HepG2 (cell line): ENCODE data around the gene SPART.

Experiments used
- EHMT2 ChIP-seq: fragments of 200-600 bp; sonication (generic); IDR thresholded peaks from 2 replicates; pipeline ENCODE4 v1.7.0; 2017; ENCODE audit warnings: antibody characterized with exemption, low read depth, low read length, borderline replicate concordance
- POLR2AphosphoS5 ChIP-seq: IDR thresholded peaks from 2 replicates; pipeline ENCODE4 v1.6.1; 2012; ENCODE audit warnings: low read depth, low read length
- RFX5 ChIP-seq: IDR thresholded peaks from 2 replicates; pipeline ENCODE4 v1.6.1; 2011; ENCODE audit warnings: low read depth, low read length, improper control_type of control experiment
- ZBTB49 ChIP-seq: sonication (generic); formaldehyde crosslinking; IDR thresholded peaks from 2 replicates; pipeline ENCODE4 v1.4.0; 2020; ENCODE audit warnings: missing genetic modification reagents, borderline replicate concordance

GRCh38 chr13:36328821-36329220 lies 17.4 kb downstream of the SPART start:
- TF ChIP-seq POLR2AphosphoS5 (no peak), EHMT2 (no peak), RFX5 (no peak), ZBTB49 (CRISPR knock-in tag) (no peak)
